HepG2 (cell line): ENCODE measurements around the gene GIPC3. TPM values are rescaled to one million over a fixed set of nuclear protein-coding genes. Genes with fewer than 3 reads are reported as not detected.

Experiments
- ATAC-seq: fragments of 200-7000 bp; cut with Tn5 transposase; 3 replicates; pipeline ENCODE4 v1.9.1; 2020; ENCODE audit warnings: mild to moderate bottlenecking, moderate library complexity
- BruUV-seq: library from RNA; stranded (reverse); fragments of 400-500 nt; replicated peaks from 2 replicates; lab custom pipeline; 2021; lab: Mats Ljungman, UMichigan
- CTCF ChIA-PET: fragments of 300-600 bp; formaldehyde crosslinking; extraction: SDS; loops from one replicate; lab custom pipeline; 2021; ENCODE audit warnings: low total read pairs, inconsistent platforms, low intra/inter-chr PET ratio; lab: Yijun Ruan, JAX
- POLR2A ChIA-PET: fragments of 350-600 bp; sonication (Branson Sonifier 250); formaldehyde crosslinking; loops from one replicate; lab custom pipeline; 2020; ENCODE audit warnings: antibody characterized with exemption, inconsistent platforms; lab: Yijun Ruan, JAX
- DNase-seq: peaks from one replicate; pipeline ENCODE4 v3.0.0-alpha.2; 2015; ENCODE audit warnings: low spot score
- FAIRE-seq: peaks from 3 replicates; lab custom pipeline; 2011; peaks lifted over from hg19 to GRCh38; lab: Jason Lieb, UNC
- H2AFZ ChIP-seq: one replicate; pipeline ENCODE4 v1.6.1; 2011; ENCODE audit warnings: low read length, inconsistent platforms
- H3K27ac ChIP-seq: fragments of 300-600 bp; 3 replicates; pipeline ENCODE4 v1.8.0; 2011; ENCODE audit warnings: mixed run types, mild to moderate bottlenecking, mixed read lengths, low read length, inconsistent platforms; ENCODE audit not compliant: insufficient read depth; ENCODE audit errors: extremely low read length
- H3K27me3 ChIP-seq, 2 experiments: fragments of 200-600 bp in 1 of 2; 2 replicates in 1 of 2; 3 replicates in 1 of 2; pipeline versions ENCODE4 v1.6.0 to v1.8.0; 2011; ENCODE audit warnings: low read length in 2 of 2, mild to moderate bottlenecking in 2 of 2, moderate library complexity in 2 of 2, inconsistent platforms in 1 of 2; ENCODE audit not compliant: insufficient read depth in 2 of 2, control insufficient read depth in 1 of 2
- H3K36me3 ChIP-seq, 2 experiments: fragments of 200-600 bp in 1 of 2; replicated peaks in 1 of 2; 2 replicates in 1 of 2; 3 replicates in 1 of 2; pipeline versions ENCODE4 v1.5.1 to v1.8.0; 2011; ENCODE audit warnings: low read length in 2 of 2, inconsistent platforms in 1 of 2; ENCODE audit not compliant: insufficient read depth in 2 of 2, control insufficient read depth in 1 of 2
- H3K4me1 ChIP-seq: 2 replicates; pipeline ENCODE4 v1.5.1; 2012; ENCODE audit warnings: low read length, inconsistent platforms; ENCODE audit not compliant: insufficient read depth
- H3K4me2 ChIP-seq: 2 replicates; pipeline ENCODE4 v1.6.0; 2011; ENCODE audit warnings: low read depth, low read length, inconsistent platforms
- H3K4me3 ChIP-seq, 3 experiments: fragments of 200-600 bp in 1 of 3; sonication (generic), shearing (Covaris generic) in 1 of 3; replicated peaks in 1 of 3; 2 replicates each; pipeline ENCODE4 v1.5.1; 2011 to 2016; ENCODE audit warnings: low read length in 3 of 3, inconsistent platforms in 2 of 3, low read depth in 2 of 3, mild to moderate bottlenecking in 2 of 3, control low read depth in 1 of 3, mixed read lengths in 1 of 3; ENCODE audit not compliant: insufficient read depth in 1 of 3
- H3K79me2 ChIP-seq: one replicate; pipeline ENCODE4 v1.6.1; 2011; ENCODE audit warnings: low read length, inconsistent platforms; ENCODE audit not compliant: insufficient read depth
- H3K9ac ChIP-seq: 2 replicates; pipeline ENCODE4 v1.6.0; 2011; ENCODE audit warnings: mild to moderate bottlenecking, low read depth, low read length, inconsistent platforms; ENCODE audit not compliant: insufficient read depth
- H3K9me3 ChIP-seq: 2 replicates; pipeline ENCODE4 v1.5.1; 2012; ENCODE audit warnings: mild to moderate bottlenecking, low read length
- H4K20me1 ChIP-seq: 2 replicates; pipeline ENCODE4 v1.6.0; 2011; ENCODE audit warnings: inconsistent platforms, mild to moderate bottlenecking, low read length, moderate library complexity; ENCODE audit not compliant: insufficient read depth
- AGO1 ChIP-seq: fragments of 200-400 bp; formaldehyde crosslinking; IDR thresholded peaks from 2 replicates; pipeline ENCODE4 v1.6.1; 2017; ENCODE audit warnings: mild to moderate bottlenecking, low read depth, low read length, moderate library complexity; ENCODE audit not compliant: poor library complexity, severe bottlenecking
- ATM ChIP-seq: fragments of 450-650 bp; IDR thresholded peaks from 2 replicates; pipeline ENCODE4 v1.7.1; 2017; ENCODE audit warnings: mild to moderate bottlenecking, borderline replicate concordance
- EP300 ChIP-seq, 3 experiments: sonication (generic) in 1 of 3; formaldehyde crosslinking in 1 of 3; IDR thresholded peaks; 2 replicates each; pipeline versions ENCODE4 v1.5.1 to v1.6.1; 2011 to 2020; ENCODE audit warnings: low read depth in 2 of 3, low read length in 2 of 3, borderline replicate concordance in 1 of 3, improper control_type of control experiment in 1 of 3, mild to moderate bottlenecking in 1 of 3, missing genetic modification reagents in 1 of 3, moderate library complexity in 1 of 3
- GTF3A ChIP-seq: sonication (generic); formaldehyde crosslinking; conservative IDR thresholded peaks from 2 replicates; pipeline ENCODE4 v1.4.0; 2020; ENCODE audit warnings: mild to moderate bottlenecking, missing genetic modification reagents
- KDM2A ChIP-seq: sonication (generic); formaldehyde crosslinking; IDR thresholded peaks from 2 replicates; pipeline ENCODE4 v1.4.0; 2020; ENCODE audit warnings: low read depth, missing genetic modification reagents, borderline replicate concordance
- KDM6A ChIP-seq: IDR thresholded peaks from 2 replicates; pipeline ENCODE4 v1.6.1; 2016; ENCODE audit warnings: low read depth
- KLF13 ChIP-seq: sonication (generic); formaldehyde crosslinking; IDR thresholded peaks from 2 replicates; pipeline ENCODE4 v1.4.0; 2020; ENCODE audit warnings: mild to moderate bottlenecking, missing genetic modification reagents
- PAF1 ChIP-seq: IDR thresholded peaks from 2 replicates; pipeline ENCODE4 v1.6.1; 2016; ENCODE audit warnings: missing genetic modification reagents, missing compliant biosample characterization
- POLR2AphosphoS5 ChIP-seq: IDR thresholded peaks from 2 replicates; pipeline ENCODE4 v1.6.1; 2012; ENCODE audit warnings: low read depth, low read length
- RBFOX2 ChIP-seq: fragments of 200-400 bp; formaldehyde crosslinking; IDR thresholded peaks from 2 replicates; pipeline ENCODE4 v1.6.1; 2017; ENCODE audit warnings: low read depth, mild to moderate bottlenecking, low read length
- SMAD3 ChIP-seq: sonication (generic); formaldehyde crosslinking; IDR thresholded peaks from 2 replicates; pipeline ENCODE4 v1.4.0; 2020; ENCODE audit warnings: missing genetic modification reagents
- SMAD9 ChIP-seq: sonication (generic); formaldehyde crosslinking; IDR thresholded peaks from 2 replicates; pipeline ENCODE4 v1.5.1; 2020; ENCODE audit warnings: mild to moderate bottlenecking, missing genetic modification reagents
- SRSF9 ChIP-seq: fragments of 200-400 bp; formaldehyde crosslinking; IDR thresholded peaks from 2 replicates; pipeline ENCODE4 v1.6.1; 2018; ENCODE audit warnings: borderline replicate concordance, mild to moderate bottlenecking, low read depth, low read length; ENCODE audit not compliant: insufficient read depth, poor library complexity, severe bottlenecking
- U2AF1 ChIP-seq: fragments of 200-400 bp; formaldehyde crosslinking; optimal IDR thresholded peaks from 2 replicates; pipeline ENCODE3; 2017; ENCODE audit warnings: mild to moderate bottlenecking, low read depth, low read length
- ZNF382 ChIP-seq: sonication (generic); formaldehyde crosslinking; IDR thresholded peaks from 2 replicates; pipeline ENCODE4 v1.5.0; 2020; ENCODE audit warnings: missing genetic modification reagents, mild to moderate bottlenecking, borderline replicate concordance
- ZNF430 ChIP-seq: sonication (generic); formaldehyde crosslinking; IDR thresholded peaks from 2 replicates; pipeline ENCODE4 v1.9.0; 2021; ENCODE audit warnings: mild to moderate bottlenecking, missing genetic modification reagents
- ZNF775 ChIP-seq: sonication (generic); formaldehyde crosslinking; IDR thresholded peaks from 2 replicates; pipeline ENCODE4 v1.4.0; 2020; ENCODE audit warnings: missing genetic modification reagents, mild to moderate bottlenecking, moderate library complexity, borderline replicate concordance
- WGBS: methylation state at CpG from one replicate; pipeline ENCODE4 v1.1.6; 2017; ENCODE audit warnings: low lambda C conversion rate; 5-methylcytosine and 5-hydroxymethylcytosine counted together
- in situ Hi-C: cut with HindIII; loops from 2 replicates; pipeline ENCODE4 v1.10.0; 2017; ENCODE audit warnings: low pct_unique_long_range_greater_than_20kb; ENCODE audit not compliant: extremely low pct_ligation_motif_present
- intact Hi-C: fragments of 100-400 bp; cut with micrococcal nuclease; formaldehyde crosslinking; loops from one replicate; pipeline ENCODE4 v1.10.0; 2022; ENCODE audit not compliant: unreplicated experiment
- polyA plus RNA-seq, 8 experiments: library from polyadenylated mRNA; depleted of rRNA in 3 of 8; stranded (reverse) in 7 of 8; unstranded in 1 of 8; fragments of >200 nt; fragmentation: Illumina TruSeq in 4 of 8; extraction: Trizol in 4 of 8; gene quantifications; 2 replicates each; pipeline versions ENCODE4 v1.2.1 to v1.2.3, GENCODE V29; 2011 to 2016; ENCODE audit warnings: low read depth in 4 of 8, missing spikeins in 1 of 8, mixed read lengths in 1 of 8; ENCODE audit not compliant: insufficient read depth in 1 of 8
- total RNA-seq, 5 experiments: library from RNA; depleted of rRNA; stranded (reverse); fragments of >200 nt; fragmentation: Illumina TruSeq; extraction: Trizol; gene quantifications; 2 replicates each; pipeline ENCODE4 v1.2.3, GENCODE V29; 2016; ENCODE audit warnings: low read depth in 1 of 5
- TF ChIP-seq, protein P1 (sequence below): sonication (generic); formaldehyde crosslinking; IDR thresholded peaks from 2 replicates; pipeline ENCODE4 v1.5.1; 2020; ENCODE audit warnings: mild to moderate bottlenecking, missing genetic modification reagents, moderate library complexity

GIPC3 gene
- total and polyA plus RNA-seq, 2 of the 13 experiments (the other 11 are each of a cell fraction or from before 2014, with no cell fraction given), result 0.05 TPM; not detected in 1

DNA sequence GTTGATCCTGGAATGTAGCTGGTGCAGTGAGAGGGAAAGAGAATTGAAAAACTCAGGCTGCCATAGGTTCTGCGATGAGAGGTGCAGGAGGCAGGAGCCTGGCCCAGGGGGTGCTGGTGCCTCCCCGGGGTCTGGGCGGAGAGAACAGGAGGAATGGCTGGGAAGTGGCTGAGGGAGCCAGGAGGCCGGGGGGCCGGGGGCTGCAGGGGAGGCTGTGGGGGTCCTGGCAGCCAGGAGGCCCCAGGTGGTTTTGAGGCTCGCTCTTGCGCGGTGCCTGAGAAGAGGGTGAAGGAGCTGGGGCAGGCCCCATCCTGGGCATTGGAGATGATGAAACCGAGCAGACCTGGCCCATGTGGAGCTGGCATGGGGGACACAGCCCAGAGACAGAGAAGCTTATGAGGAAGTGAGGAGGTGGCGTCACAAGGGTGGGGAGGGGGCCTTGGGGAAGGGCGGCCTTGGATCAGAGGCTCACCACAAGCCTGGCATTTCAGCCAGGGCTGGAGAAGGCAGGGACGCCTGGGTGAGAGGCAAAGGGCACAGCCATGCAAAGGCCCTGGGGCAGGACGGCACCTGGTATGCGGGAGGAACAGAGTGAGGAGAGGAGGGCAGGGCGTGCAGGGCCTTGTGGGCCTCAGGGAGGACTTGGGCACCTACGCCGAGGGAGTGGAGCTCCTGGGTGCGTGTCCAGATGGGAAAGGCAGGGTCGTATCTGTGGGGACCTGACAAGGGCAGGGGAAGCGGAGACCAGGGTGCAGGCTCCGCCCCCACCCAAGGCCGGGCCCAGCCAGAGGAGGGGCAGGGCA lies 47.6 kb upstream of the GIPC3 start:
- no peaks in the 10 kb centered on the region for H3K27me3 ChIP-seq
- peak; percentile 18 for ATAC-seq
- in situ Hi-C loops, result no loop called here
- H3K9me3 ChIP-seq, result no peaks in the 10 kb centered on the region
- no peak for DNase-seq
- no peak overlapping the region for H2AFZ ChIP-seq
- peaks cover 5 to 16% of the 10 kb centered on the region in 2 experiments; a peak in 4 of 5 replicates for H3K36me3 ChIP-seq
- H4K20me1 ChIP-seq, result no peaks in the 10 kb centered on the region; the same call in 1 of the 2 replicates
- H3K27ac ChIP-seq, result no peak overlapping the region
- H3K4me2 ChIP-seq, result no peak overlapping the region
- H3K79me2 ChIP-seq, result no peaks in the 10 kb centered on the region
- H3K9ac ChIP-seq, result no peak overlapping the region
- CTCF ChIA-PET, result no interaction called here
- H3K4me3 ChIP-seq, result no peak overlapping the region
- 91% methylated on average over 22 of the region's 22 CpGs for WGBS
- FAIRE-seq, result no peak
- no peaks in the 10 kb centered on the region for H3K4me1 ChIP-seq
- intact Hi-C loops, result no loop called here
- POLR2A ChIA-PET, result no interaction called here
- no TSS peak for BruUV-seq
- no peak for TF ChIP-seq SRSF9
- TF ChIP-seq GTF3A (CRISPR knock-in tag), result no peak
- TF ChIP-seq ZNF382 (CRISPR knock-in tag), result no peak
- peak; percentile 43; the same call in 1 of the 2 replicates for TF ChIP-seq KDM2A (CRISPR knock-in tag)
- no peak for TF ChIP-seq ATM
- TF ChIP-seq POLR2AphosphoS5, result peak; percentile 33; the same call in 1 of the 2 replicates
- peak; percentile 2 for TF ChIP-seq AGO1
- no peak for TF ChIP-seq ZNF430
- no peak for TF ChIP-seq KLF13
- peak; percentile 55 for TF ChIP-seq U2AF1
- TF ChIP-seq RBFOX2, result no peak
- no peak for TF ChIP-seq EP300 (IDR thresholded peaks at IDR 0.05; ENCODE audit: low read depth in 2 of 2, low read length in 2 of 2)
- TF ChIP-seq EP300 (CRISPR knock-in tag; IDR thresholded peaks at IDR 0.05; ENCODE audit: borderline replicate concordance), result no peak
- TF ChIP-seq, protein P1, sequence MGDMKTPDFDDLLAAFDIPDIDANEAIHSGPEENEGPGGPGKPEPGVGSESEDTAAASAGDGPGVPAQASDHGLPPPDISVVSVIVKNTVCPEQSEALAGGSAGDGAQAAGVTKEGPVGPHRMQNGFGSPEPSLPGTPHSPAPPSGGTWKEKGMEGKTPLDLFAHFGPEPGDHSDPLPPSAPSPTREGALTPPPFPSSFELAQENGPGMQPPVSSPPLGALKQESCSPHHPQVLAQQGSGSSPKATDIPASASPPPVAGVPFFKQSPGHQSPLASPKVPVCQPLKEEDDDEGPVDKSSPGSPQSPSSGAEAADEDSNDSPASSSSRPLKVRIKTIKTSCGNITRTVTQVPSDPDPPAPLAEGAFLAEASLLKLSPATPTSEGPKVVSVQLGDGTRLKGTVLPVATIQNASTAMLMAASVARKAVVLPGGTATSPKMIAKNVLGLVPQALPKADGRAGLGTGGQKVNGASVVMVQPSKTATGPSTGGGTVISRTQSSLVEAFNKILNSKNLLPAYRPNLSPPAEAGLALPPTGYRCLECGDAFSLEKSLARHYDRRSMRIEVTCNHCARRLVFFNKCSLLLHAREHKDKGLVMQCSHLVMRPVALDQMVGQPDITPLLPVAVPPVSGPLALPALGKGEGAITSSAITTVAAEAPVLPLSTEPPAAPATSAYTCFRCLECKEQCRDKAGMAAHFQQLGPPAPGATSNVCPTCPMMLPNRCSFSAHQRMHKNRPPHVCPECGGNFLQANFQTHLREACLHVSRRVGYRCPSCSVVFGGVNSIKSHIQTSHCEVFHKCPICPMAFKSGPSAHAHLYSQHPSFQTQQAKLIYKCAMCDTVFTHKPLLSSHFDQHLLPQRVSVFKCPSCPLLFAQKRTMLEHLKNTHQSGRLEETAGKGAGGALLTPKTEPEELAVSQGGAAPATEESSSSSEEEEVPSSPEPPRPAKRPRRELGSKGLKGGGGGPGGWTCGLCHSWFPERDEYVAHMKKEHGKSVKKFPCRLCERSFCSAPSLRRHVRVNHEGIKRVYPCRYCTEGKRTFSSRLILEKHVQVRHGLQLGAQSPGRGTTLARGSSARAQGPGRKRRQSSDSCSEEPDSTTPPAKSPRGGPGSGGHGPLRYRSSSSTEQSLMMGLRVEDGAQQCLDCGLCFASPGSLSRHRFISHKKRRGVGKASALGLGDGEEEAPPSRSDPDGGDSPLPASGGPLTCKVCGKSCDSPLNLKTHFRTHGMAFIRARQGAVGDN (CRISPR knock-in tag), result 0 out of 2 replicates have a peak, but pooled peaks have one; percentile 8
- no peak for TF ChIP-seq KDM6A (CRISPR knock-in tag)
- no peak for TF ChIP-seq SMAD3 (CRISPR knock-in tag)
- TF ChIP-seq PAF1 (CRISPR knock-in tag), result peak; percentile 63; the same call in 1 of the 2 replicates
- no peak for TF ChIP-seq SMAD9
- TF ChIP-seq ZNF775, result no peak
